ENCODE data around the gene CHRM3. TPM values are rescaled to one million over a fixed set of nuclear protein-coding genes. Genes with fewer than 3 reads are reported as not detected.

The CHRM3 gene
- total RNA-seq, 4 donors from 2014 or later = 1.2 to 31.1 (median 2.5) TPM

GRCh38 chr1:239349699-239350098 is 36.7 kb upstream of the CHRM3 start:
- H3K9me3 ChIP-seq = no peaks in the 10 kb centered on the region
- no peaks in the 10 kb centered on the region for H3K27me3 ChIP-seq
- no peaks in the 10 kb centered on the region for H3K4me1 ChIP-seq
- H3K27ac ChIP-seq = no peak overlapping the region
- WGBS, 2 donors = 72 to 93% methylated on average over 3 to 6 of the region's 6 CpGs
- DNase-seq = no peak
- no peaks in the 10 kb centered on the region for H3K36me3 ChIP-seq
- no peak overlapping the region for H3K4me3 ChIP-seq
- TF ChIP-seq CTCF (IDR thresholded peaks at IDR 0.05) (no peak), POLR2A (IDR thresholded peaks at IDR 0.05) (no peak)
- intact Hi-C loops (cut with DNase I) = no loop called here

DNA sequence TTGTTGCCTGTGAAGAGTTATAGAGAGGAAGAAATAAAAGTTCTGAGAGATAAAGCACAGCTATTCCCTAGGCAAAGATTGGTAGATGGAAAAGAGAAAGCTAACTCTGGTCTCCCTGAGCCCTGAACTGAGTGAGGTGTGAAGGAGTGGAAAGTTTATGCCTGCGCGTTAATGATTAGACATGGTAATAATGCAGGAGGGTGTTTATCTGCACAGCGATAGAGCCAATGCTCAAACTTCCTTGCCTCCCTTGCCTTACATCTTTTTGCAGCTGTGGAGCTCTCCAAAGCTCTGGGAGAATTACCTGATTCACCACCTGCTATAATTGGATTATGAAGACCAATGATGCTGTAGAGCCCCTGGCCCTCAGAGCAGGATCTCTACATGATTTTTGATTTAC is 32.8 kb upstream of the CHRM3 start:
- no peak overlapping the region for H3K27ac ChIP-seq
- H3K36me3 ChIP-seq = no peaks in the 10 kb centered on the region
- H3K27me3 ChIP-seq = peaks cover 0 to 3% (median 0%) of the 10 kb centered on the region in 4 donors
- no peaks in the 10 kb centered on the region for H3K9me3 ChIP-seq
- DNase-seq = no peak
- 78 to 89% methylated on average over 3 of the region's 3 CpGs for WGBS, 2 donors
- TF ChIP-seq POLR2A (IDR thresholded peaks at IDR 0.05) (no peak), CTCF (IDR thresholded peaks at IDR 0.05) (no peak)
- intact Hi-C loops (cut with DNase I) = no loop called here
- no peaks in the 10 kb centered on the region for H3K4me1 ChIP-seq
- no peak overlapping the region for H3K4me3 ChIP-seq

DNA sequence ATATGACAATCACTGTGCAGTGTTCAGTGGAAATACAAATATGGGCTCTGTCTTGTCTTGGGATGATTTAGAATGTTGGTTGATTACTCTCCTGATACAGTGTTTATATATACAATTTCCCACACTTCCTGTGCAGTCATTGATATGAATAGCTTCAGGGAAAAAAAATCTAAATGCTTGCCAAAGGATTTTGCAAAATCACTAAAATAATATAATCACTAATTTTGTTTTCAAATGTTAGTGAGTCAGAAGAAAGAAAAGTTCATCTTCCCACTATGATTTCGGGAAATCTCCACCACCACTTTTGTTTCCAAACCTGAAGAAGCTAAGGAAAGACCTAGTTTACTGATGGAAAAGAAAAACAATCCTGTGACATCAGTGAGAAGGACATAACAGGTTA is 32.1 kb upstream of the CHRM3 start:
- no peak overlapping the region for H3K27ac ChIP-seq
- TF ChIP-seq CTCF (IDR thresholded peaks at IDR 0.05) (no peak), POLR2A (IDR thresholded peaks at IDR 0.05) (no peak)
- peaks cover 0 to 3% (median 0%) of the 10 kb centered on the region in 4 donors for H3K27me3 ChIP-seq
- H3K4me1 ChIP-seq = no peaks in the 10 kb centered on the region
- H3K4me3 ChIP-seq = no peak overlapping the region
- no peaks in the 10 kb centered on the region for H3K36me3 ChIP-seq
- WGBS, 2 donors = 27 to 33% methylated on average over 1 of the region's 1 CpG
- no peak for DNase-seq
- no peaks in the 10 kb centered on the region for H3K9me3 ChIP-seq
- intact Hi-C loops (cut with DNase I) = no loop called here

DNA sequence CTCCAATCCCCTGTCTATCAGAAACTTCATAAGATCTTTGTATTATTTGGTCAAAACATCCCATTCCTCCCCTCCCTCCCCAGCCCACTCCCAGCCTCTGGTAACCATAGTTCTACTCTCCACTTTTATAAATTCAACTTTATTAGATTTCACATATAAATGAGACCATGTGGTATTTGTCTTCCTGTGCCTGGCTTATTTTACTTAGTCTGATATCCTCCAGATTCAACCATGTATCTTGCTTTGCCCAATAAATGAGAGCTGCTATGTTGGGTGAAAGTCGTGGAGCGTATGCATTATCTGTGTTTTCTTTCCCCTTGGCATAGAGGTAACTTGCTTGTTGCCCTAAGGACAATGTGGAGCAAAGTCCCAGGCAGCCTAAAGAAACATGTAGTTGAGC is 28.5 kb upstream of the CHRM3 start:
- Histone ChIP-seq H3K4me1 (peaks cover 3 to 14% (median 4%) of the 10 kb centered on the region in 3 donors), H3K4me3 (no peak overlapping the region), H3K9me3 (no peaks in the 10 kb centered on the region), H3K27me3 (peaks cover 0 to 3% (median 0%) of the 10 kb centered on the region in 4 donors), H3K27ac (no peak overlapping the region), H3K36me3 (no peaks in the 10 kb centered on the region)
- intact Hi-C loops (cut with DNase I) = no loop called here
- DNase-seq = no peak
- no peak for TF ChIP-seq CTCF (IDR thresholded peaks at IDR 0.05)
- TF ChIP-seq POLR2A (IDR thresholded peaks at IDR 0.05) = no peak
- WGBS, 2 donors = 79 to 80% methylated on average over 2 of the region's 2 CpGs

DNA sequence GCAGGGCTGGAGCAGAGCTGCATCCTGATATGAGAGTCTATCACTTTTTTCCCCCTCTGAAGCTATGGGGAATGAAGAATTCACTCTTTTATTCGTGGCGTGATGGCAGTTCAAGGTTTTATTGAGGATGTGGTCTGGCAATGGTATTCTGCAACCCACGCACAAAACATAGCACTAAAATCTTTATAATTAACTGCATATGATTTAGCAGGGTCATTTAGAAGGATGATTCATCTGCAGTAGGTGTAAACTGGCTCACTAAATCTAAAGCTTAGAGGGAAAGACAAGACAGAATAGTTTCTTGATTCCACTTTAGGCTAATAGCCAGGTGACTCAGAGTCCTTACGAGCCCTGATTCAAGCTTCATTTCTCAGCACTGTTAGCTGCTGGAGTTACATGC is 25.0 kb upstream of the CHRM3 start:
- WGBS, 2 donors = 19 to 29% methylated on average over 4 of the region's 4 CpGs
- H3K27me3 ChIP-seq = peaks cover 0 to 3% (median 0%) of the 10 kb centered on the region in 4 donors
- no peaks in the 10 kb centered on the region for H3K36me3 ChIP-seq
- H3K4me1 ChIP-seq = peaks cover 3 to 14% (median 4%) of the 10 kb centered on the region in 3 donors
- TF ChIP-seq CTCF (IDR thresholded peaks at IDR 0.05) (no peak), POLR2A (IDR thresholded peaks at IDR 0.05) (no peak)
- no peak overlapping the region for H3K27ac ChIP-seq
- intact Hi-C loops (cut with DNase I) = no loop called here
- no peaks in the 10 kb centered on the region for H3K9me3 ChIP-seq
- no peak overlapping the region for H3K4me3 ChIP-seq
- no peak for DNase-seq

Measured in esophagus squamous epithelium (tissue), 5 donors.